ENCODE data around the gene CZIB. TPM values are rescaled to one million over a fixed set of nuclear protein-coding genes. Genes with fewer than 3 reads are reported as not detected.

Gene CZIB
- total and polyA plus RNA-seq, 2 of the 8 experiments (the other 6 are each of a cell fraction or from before 2014, with no cell fraction given), result 46.5 to 48.0 TPM

DNA sequence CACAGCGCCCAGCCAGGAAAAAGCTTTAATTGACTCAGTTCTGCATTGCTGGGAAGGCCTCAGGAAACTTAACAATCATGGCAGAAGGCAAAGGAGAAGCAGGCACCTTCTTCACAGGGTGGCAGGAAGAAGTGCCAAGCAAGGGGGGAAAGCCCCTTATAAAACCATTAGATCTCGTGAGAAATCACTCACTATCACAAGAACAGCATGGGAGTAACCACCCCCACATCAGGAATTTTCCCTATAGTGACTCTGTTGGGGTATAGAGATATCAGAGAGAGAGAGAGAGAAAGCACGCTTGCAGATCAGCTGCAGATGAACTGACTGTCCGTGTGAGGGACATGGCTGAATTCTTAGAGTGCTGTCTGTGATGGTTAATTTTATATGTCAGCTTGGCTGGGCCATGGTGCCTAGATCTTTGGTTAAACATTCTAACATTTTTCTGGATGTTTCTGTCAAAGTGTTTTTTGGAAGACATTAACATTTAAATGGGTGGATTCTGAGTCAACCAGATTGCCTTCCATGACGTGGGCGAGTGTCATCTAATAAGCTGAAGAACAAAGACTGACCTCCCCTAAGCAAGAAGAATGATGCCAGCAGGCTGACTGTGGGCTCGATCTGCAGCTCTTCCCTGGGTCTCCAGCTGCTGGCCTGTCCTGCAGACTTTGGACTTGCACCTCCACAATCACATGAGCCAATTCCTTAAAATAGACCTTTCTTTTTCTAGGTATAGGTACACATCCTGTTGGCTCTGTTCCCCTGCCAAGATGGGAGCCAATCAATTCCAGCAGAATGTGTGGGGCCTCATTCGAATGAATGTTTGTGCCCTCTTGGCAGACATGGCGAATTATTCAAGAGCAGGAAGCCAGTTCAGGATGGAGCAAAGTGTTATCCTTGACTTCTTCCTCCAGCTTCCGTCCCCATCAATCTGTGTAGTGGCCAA, 45.2 kb downstream of the CZIB start:
- no peaks in the 10 kb centered on the region for H3K79me2 ChIP-seq (ENCODE audit: control insufficient read depth in 1 of 2, insufficient read depth in 2 of 2, low read length in 2 of 2)
- TF ChIP-seq GTF2F1 (IDR thresholded peaks at IDR 0.05; ENCODE audit: borderline replicate concordance, low read depth, low read length), result no peak
- no peak for TF ChIP-seq SRF (IDR thresholded peaks at IDR 0.05; ENCODE audit: low read depth, low read length)
- TF ChIP-seq GABPA (IDR thresholded peaks at IDR 0.05; ENCODE audit: borderline replicate concordance, insufficient read depth, low read length), result no peak
- no peak for TF ChIP-seq SIN3A (conservative IDR thresholded peaks at IDR 0.05 in 1 of 2, IDR thresholded peaks at IDR 0.05 in 1 of 2; ENCODE audit: low read depth in 1 of 2, low read length in 2 of 2)
- no peak for TF ChIP-seq NRF1 (IDR thresholded peaks at IDR 0.05; ENCODE audit: low read depth, low read length)
- TF ChIP-seq KDM1A (IDR thresholded peaks at IDR 0.05; ENCODE audit: borderline replicate concordance, low read length), result no peak
- no peak for TF ChIP-seq ASH2L (IDR thresholded peaks at IDR 0.05; ENCODE audit: low read length)
- TF ChIP-seq CEBPB (IDR thresholded peaks at IDR 0.05; ENCODE audit: low read depth, low read length), result no peak
- no peak for TF ChIP-seq RNF2 (IDR thresholded peaks at IDR 0.05; ENCODE audit: borderline replicate concordance, low read depth, low read length, missing control alignments, poor library complexity, severe bottlenecking)
- TF ChIP-seq EGR1 (IDR thresholded peaks at IDR 0.05; ENCODE audit: borderline replicate concordance, low read depth, low read length), result no peak

More for the DNA sequence above, 45.2 kb downstream of the CZIB start:
- H3K14ac ChIP-seq (ENCODE audit: insufficient read length), result no peak overlapping the region
- H4K20me1 ChIP-seq (replicated peaks in 1 of 2; ENCODE audit: control insufficient read depth in 1 of 2, insufficient read depth in 2 of 2, low read length in 2 of 2), result no peaks in the 10 kb centered on the region
- H3K18ac ChIP-seq (ENCODE audit: extremely low read depth, low read length), result no peak overlapping the region
- H2AFZ ChIP-seq (ENCODE audit: low read length), result 0 out of 2 replicates have a peak overlapping the region, but pooled peaks have one; percentile 47
- H2BK5ac ChIP-seq (ENCODE audit: low read depth, low read length), result no peak overlapping the region
- 77% methylated on average over 10 of the region's 10 CpGs; no CpG with 5 or more reads in 1 of the 2 experiments for WGBS, 2 experiments (ENCODE audit: extremely low coverage in 1 of 2, insufficient coverage in 1 of 2, insufficient read length in 1 of 2, insufficient replicate concordance in 2 of 2, low coverage in 1 of 2, low lambda C conversion rate in 2 of 2, missing lambda C conversion rate in 1 of 2)
- DNase-seq (ENCODE audit: low read depth in 1 of 2, low spot score in 2 of 2) (no peak), FAIRE-seq (no peak)
- H3K36me3 ChIP-seq (ENCODE audit: control insufficient read depth in 2 of 4, insufficient read depth in 4 of 4, low read length in 3 of 4), result no peaks in the 10 kb centered on the region
- H3K4me3 ChIP-seq (ENCODE audit: extremely low read depth in 1 of 4, insufficient read depth in 2 of 4, low read depth in 3 of 4, low read length in 4 of 4), result no peak overlapping the region
- H3K23ac ChIP-seq (ENCODE audit: insufficient read length), result no peak overlapping the region
- CTCF ChIA-PET (ENCODE audit: partially characterized antibody), result interaction anchor here (1.0 to 7.6 kb wide), 4 partner anchors 8 to 20 kb away, joined by 3 to 51 read pairs (median 4); no protein-coding TSS in a partner anchor
- H2BK120ac ChIP-seq (replicated peaks; ENCODE audit: low read depth, low read length), result no peak overlapping the region
- no peak overlapping the region for H3K4me2 ChIP-seq (ENCODE audit: insufficient read depth in 1 of 2, low read depth in 2 of 2, low read length in 2 of 2)
- peaks cover 0 to 5% (median 1%) of the 10 kb centered on the region in 4 experiments; a peak in 4 of 7 replicates for H3K4me1 ChIP-seq (replicated peaks in 1 of 4; ENCODE audit: control insufficient read depth in 3 of 4, insufficient read depth in 4 of 4, low read length in 3 of 4)
- POLR2A ChIA-PET (ENCODE audit: partially characterized antibody), result interaction anchor here (1.0 kb wide), 1 partner anchor 38 kb away, joined by 3 read pairs; no protein-coding TSS in a partner anchor
- H3K27ac ChIP-seq (ENCODE audit: low read depth, low read length), result no peak overlapping the region
- no peak overlapping the region for H2AK5ac ChIP-seq (ENCODE audit: low read depth, low read length)
- H4K8ac ChIP-seq (ENCODE audit: extremely low read depth, insufficient read depth, low read length), result no peak overlapping the region
- H2BK15ac ChIP-seq (ENCODE audit: low read length), result no peak overlapping the region
- H3K56ac ChIP-seq (replicated peaks; ENCODE audit: insufficient read length, low read depth, low read length), result no peak overlapping the region
- H2BK12ac ChIP-seq (ENCODE audit: low read depth, low read length), result peak overlapping the region; percentile 40; the same call in 1 of the 2 replicates
- H3K79me1 ChIP-seq (ENCODE audit: low read depth, low read length), result no peaks in the 10 kb centered on the region
- no peaks in the 10 kb centered on the region for H3K9me3 ChIP-seq (ENCODE audit: insufficient read depth in 2 of 2, low read depth in 1 of 2, low read length in 1 of 2)
- no peak overlapping the region for H2BK20ac ChIP-seq (ENCODE audit: low read length)
- H4K5ac ChIP-seq (ENCODE audit: insufficient read length, low read depth, low read length), result no peak overlapping the region
- peaks cover 2% of the 10 kb centered on the region; the same call in 1 of the 2 replicates for H3K23me2 ChIP-seq (ENCODE audit: low read depth, low read length)
- no peaks in the 10 kb centered on the region; a peak in 2 of 7 replicates for H3K27me3 ChIP-seq (replicated peaks in 1 of 4; ENCODE audit: control insufficient read depth in 3 of 4, extremely low read depth in 1 of 4, insufficient read depth in 3 of 4, low read length in 3 of 4)
- H4K91ac ChIP-seq (replicated peaks; ENCODE audit: insufficient read length, low read length), result no peak overlapping the region
- no peak overlapping the region for H3K4ac ChIP-seq (replicated peaks; ENCODE audit: insufficient read length, low read depth, low read length)
- no peak overlapping the region for H3K9ac ChIP-seq (replicated peaks in 1 of 4; ENCODE audit: extremely low read depth in 1 of 4, low read depth in 3 of 4, low read length in 3 of 4)
